Stimulated activated CD4-positive, alpha-beta T cell treated with anti-CD3 and anti-CD28 coated beads, Interleukin-12 subunit alpha, Interleukin-12 subunit beta, amount 100 ng/mL, for 24 hours (primary cell): ENCODE data around the gene PKP1.

Source experiments
- DNase-seq, 2 experiments: peaks; one replicate each; pipeline ENCODE4 v3.0.0-alpha.2; 2020; ENCODE audit warnings: low read depth in 2 of 2

Gene PKP1

GRCh38 chr1:201281573-201281972 is 1.7 kb upstream of the PKP1 start:
- no peak for DNase-seq

GRCh38 chr1:201282216-201282615 is 1.1 kb upstream of the PKP1 start:
- no peak for DNase-seq

GRCh38 chr1:201283836-201284553 is 689 bp downstream of the PKP1 start:
- no peak for DNase-seq

GRCh38 chr1:201284636-201285035 is 1.3 kb downstream of the PKP1 start:
- DNase-seq, result no peak

- DNase-seq, result no peak
These were observed 2.5 kb downstream of the PKP1 start for GRCh38 chr1:201285846-201286245.

- DNase-seq, result no peak
These were observed 3.1 kb downstream of the PKP1 start for GRCh38 chr1:201286445-201286844.

GRCh38 chr1:201288007-201288406 is 4.7 kb downstream of the PKP1 start:
- DNase-seq, result no peak

- no peak for DNase-seq
These were observed 5.5 kb downstream of the PKP1 start for GRCh38 chr1:201288765-201289164.

GRCh38 chr1:201290551-201290950 is 7.2 kb downstream of the PKP1 start:
- DNase-seq, result no peak

- DNase-seq, result no peak
These were observed 8.6 kb downstream of the PKP1 start for GRCh38 chr1:201291916-201292315.

GRCh38 chr1:201294876-201295275 is 11.6 kb downstream of the PKP1 start:
- DNase-seq, result no peak

- DNase-seq, result no peak
These were observed 12.0 kb downstream of the PKP1 start for GRCh38 chr1:201295346-201295745.

GRCh38 chr1:201295861-201296260 is 12.6 kb downstream of the PKP1 start:
- no peak for DNase-seq

- no peak for DNase-seq
These were observed 13.0 kb downstream of the PKP1 start for GRCh38 chr1:201296352-201296751.

- DNase-seq, result no peak
These were observed 15.4 kb downstream of the PKP1 start for GRCh38 chr1:201298396-201299381.

- no peak for DNase-seq
These were observed 16.7 kb downstream of the PKP1 start for GRCh38 chr1:201299968-201300367.

GRCh38 chr1:201300641-201301040 is 17.3 kb downstream of the PKP1 start:
- DNase-seq, result no peak

- DNase-seq, result no peak
These were observed 19.2 kb downstream of the PKP1 start for GRCh38 chr1:201302163-201303152.

- no peak for DNase-seq
These were observed 20.8 kb downstream of the PKP1 start for GRCh38 chr1:201304126-201304525.

GRCh38 chr1:201305815-201306214 is 22.5 kb downstream of the PKP1 start:
- DNase-seq, result no peak

- DNase-seq, result no peak
These were observed 23.9 kb downstream of the PKP1 start for GRCh38 chr1:201307231-201307630.
